CD4-positive, CD25-positive, alpha-beta regulatory T cell (primary cell): ENCODE data around the gene VPS13D. TPM values are rescaled to one million over a fixed set of nuclear protein-coding genes. Genes with fewer than 3 reads are reported as not detected.
"Not testable (repeated sequence)": the region's sequence is repeated elsewhere in the genome, so short reads cannot be mapped to it uniquely, and the experiment has no call there.

Experiments
- ATAC-seq, 2 donors: fragments of 150-1000 bp; cut with Tn5 transposase; one replicate each; pipeline ENCODE4 v1.10.0; 2021; ENCODE audit warnings: low read depth in 2 of 2, moderate number of reproducible peaks in 2 of 2, moderate library complexity in 1 of 2
- DNase-seq, 3 donors: peaks; one replicate each; pipeline versions ENCODE4 v3.0.0 to v3.0.0-alpha.2; 2012 to 2022; ENCODE audit warnings: mixed read lengths in 1 of 3
- H3K27ac ChIP-seq: one replicate; pipeline ENCODE4 v1.7.0; 2013; ENCODE audit warnings: mild to moderate bottlenecking, low read length; ENCODE audit not compliant: insufficient read depth, poor library complexity, severe bottlenecking
- H3K27me3 ChIP-seq: one replicate; pipeline ENCODE4 v1.7.0; 2013; ENCODE audit warnings: low read length; ENCODE audit not compliant: control insufficient read depth, insufficient read depth
- H3K36me3 ChIP-seq: one replicate; pipeline ENCODE4 v1.7.0; 2013; ENCODE audit warnings: mild to moderate bottlenecking, low read length, moderate library complexity; ENCODE audit not compliant: control insufficient read depth, insufficient read depth
- H3K4me1 ChIP-seq: 2 replicates; pipeline ENCODE4 v1.7.0; 2013; ENCODE audit warnings: mild to moderate bottlenecking, low read length; ENCODE audit not compliant: insufficient read depth, control insufficient read depth, poor library complexity, severe bottlenecking
- H3K4me3 ChIP-seq: one replicate; pipeline ENCODE4 v1.7.0; 2013; ENCODE audit warnings: low read depth, mild to moderate bottlenecking, low read length, moderate library complexity
- H3K9me3 ChIP-seq, 2 experiments: 1 replicate in 1 of 2; 2 replicates in 1 of 2; pipeline ENCODE4 v1.7.0; 2013; ENCODE audit warnings: low read length in 2 of 2, mild to moderate bottlenecking in 1 of 2, moderate library complexity in 1 of 2; ENCODE audit not compliant: control insufficient read depth in 2 of 2
- H3K27ac Mint-ChIP-seq, 3 donors: one replicate each; pipeline ENCODE4 v1.8.0; 2020 to 2022; ENCODE audit warnings: mild to moderate bottlenecking in 3 of 3, mixed read lengths in 3 of 3, moderate library complexity in 2 of 3
- H3K27me3 Mint-ChIP-seq: one replicate; pipeline ENCODE4 v1.8.0; 2022; ENCODE audit warnings: mild to moderate bottlenecking, mixed read lengths
- H3K36me3 Mint-ChIP-seq: one replicate; pipeline ENCODE4 v1.8.0; 2020; ENCODE audit warnings: mixed read lengths
- H3K4me1 Mint-ChIP-seq, 4 donors: one replicate each; pipeline ENCODE4 v1.8.0; 2020 to 2022; ENCODE audit warnings: mixed read lengths in 4 of 4, mild to moderate bottlenecking in 1 of 4
- H3K4me3 Mint-ChIP-seq, 4 donors: one replicate each; pipeline ENCODE4 v1.8.0; 2020 to 2022; ENCODE audit warnings: mild to moderate bottlenecking in 4 of 4, mixed read lengths in 4 of 4, moderate library complexity in 3 of 4
- H3K9me3 Mint-ChIP-seq, 7 donors: one replicate each; pipeline ENCODE4 v1.8.0; 2020 to 2022; ENCODE audit warnings: mixed read lengths in 7 of 7, mild to moderate bottlenecking in 3 of 7, moderate library complexity in 2 of 7
- polyA plus RNA-seq, 4 donors: library from polyadenylated mRNA; unstranded; fragments of 300-500 nt; fragmentation: Illumina TruSeq; gene quantifications; one replicate each; pipeline ENCODE4 v1.2.3, GENCODE V29; 2021
- total RNA-seq: library from RNA; stranded (reverse); gene quantifications from one replicate; pipeline ENCODE4 v1.2.3, GENCODE V29; 2022

The VPS13D gene
- total and polyA plus RNA-seq, 5 donors from 2014 or later: 8.1 to 96.0 (median 10.3) TPM

GRCh38 chr1:12467570-12468286 is 237.9 kb downstream of the VPS13D start:
- H3K9me3 ChIP-seq: no peaks in the 10 kb centered on the region
- H3K27me3 ChIP-seq: no peaks in the 10 kb centered on the region
- peaks cover 12 to 31% (median 20%) of the 10 kb centered on the region in 4 donors for H3K4me1 Mint-ChIP-seq
- no peaks in the 10 kb centered on the region for H3K9me3 Mint-ChIP-seq
- DNase-seq: no peak
- peaks cover 14% of the 10 kb centered on the region for H3K4me1 ChIP-seq
- H3K4me3 ChIP-seq: no peak overlapping the region
- ATAC-seq: no peak
- H3K27me3 Mint-ChIP-seq: no peaks in the 10 kb centered on the region
- H3K4me3 Mint-ChIP-seq: no peak overlapping the region
- peaks cover 28% of the 10 kb centered on the region for H3K36me3 ChIP-seq
- peaks cover 40% of the 10 kb centered on the region for H3K36me3 Mint-ChIP-seq
- H3K27ac ChIP-seq: no peak overlapping the region
- peak overlapping the region in 2 of 3 donors; percentile 27 to 89 for H3K27ac Mint-ChIP-seq

GRCh38 chr1:12468323-12468722 is 238.5 kb downstream of the VPS13D start:
- DNase-seq (no peak), ATAC-seq (no peak)
- Histone ChIP-seq H3K4me1 (peaks cover 20% of the 10 kb centered on the region), H3K4me3 (no peak overlapping the region), H3K36me3 (peaks cover 25% of the 10 kb centered on the region), H3K9me3 (no peaks in the 10 kb centered on the region), H3K27me3 (no peaks in the 10 kb centered on the region), H3K27ac (no peak overlapping the region)
- Mint-ChIP-seq H3K27ac (no peak overlapping the region), H3K9me3 (no peaks in the 10 kb centered on the region), H3K27me3 (no peaks in the 10 kb centered on the region), H3K4me3 (no peak overlapping the region), H3K4me1 (peaks cover 18 to 35% (median 26%) of the 10 kb centered on the region in 4 donors), H3K36me3 (peaks cover 34% of the 10 kb centered on the region)

GRCh38 chr1:12469493-12469892 is 239.7 kb downstream of the VPS13D start:
- Mint-ChIP-seq H3K4me3 (no peak overlapping the region), H3K4me1 (peaks cover 22 to 47% (median 35%) of the 10 kb centered on the region in 4 donors), H3K27me3 (no peaks in the 10 kb centered on the region), H3K9me3 (no peaks in the 10 kb centered on the region), H3K36me3 (peaks cover 27% of the 10 kb centered on the region), H3K27ac (peak overlapping the region in 1 of 3 donors; percentile 8)
- H3K4me1 ChIP-seq: peaks cover 28% of the 10 kb centered on the region
- H3K27ac ChIP-seq: no peak overlapping the region
- DNase-seq (no peak), ATAC-seq (no peak)
- no peak overlapping the region for H3K4me3 ChIP-seq
- H3K36me3 ChIP-seq: peaks cover 18% of the 10 kb centered on the region
- H3K27me3 ChIP-seq: no peaks in the 10 kb centered on the region
- no peaks in the 10 kb centered on the region for H3K9me3 ChIP-seq

- no peaks in the 10 kb centered on the region for H3K9me3 Mint-ChIP-seq
- H3K4me3 Mint-ChIP-seq: no peak overlapping the region
- H3K27me3 Mint-ChIP-seq: no peaks in the 10 kb centered on the region
- DNase-seq (no peak), ATAC-seq (no peak)
- H3K4me3 ChIP-seq: no peak overlapping the region
- no peak overlapping the region for H3K27ac ChIP-seq
- H3K27me3 ChIP-seq: no peaks in the 10 kb centered on the region
- peak overlapping the region in 1 of 3 donors; percentile 8 for H3K27ac Mint-ChIP-seq
- peaks cover 22 to 52% (median 38%) of the 10 kb centered on the region in 4 donors for H3K4me1 Mint-ChIP-seq
- H3K36me3 Mint-ChIP-seq: peaks cover 22% of the 10 kb centered on the region
- H3K36me3 ChIP-seq: peaks cover 15% of the 10 kb centered on the region
- H3K4me1 ChIP-seq: peaks cover 31% of the 10 kb centered on the region
- no peaks in the 10 kb centered on the region for H3K9me3 ChIP-seq
Observed at GRCh38 chr1:12469990-12470389, 240.2 kb downstream of the VPS13D start.

- not testable (repeated sequence) for H3K27ac ChIP-seq, H3K9me3 Mint-ChIP-seq, H3K4me3 ChIP-seq, H3K27me3 Mint-ChIP-seq, H3K9me3 ChIP-seq, DNase-seq, ATAC-seq, H3K27me3 ChIP-seq
- Mint-ChIP-seq H3K27ac (peak overlapping the region in 2 of 3 donors; percentile 62 to 95), H3K4me3 (peak overlapping the region in 1 of 4 donors; percentile 41), H3K36me3 (peaks cover 15% of the 10 kb centered on the region), H3K4me1 (peaks cover 26 to 59% (median 46%) of the 10 kb centered on the region in 4 donors)
- Histone ChIP-seq H3K4me1 (peaks cover 40% of the 10 kb centered on the region), H3K36me3 (peaks cover 11% of the 10 kb centered on the region)
Observed at GRCh38 chr1:12470916-12471315, 241.1 kb downstream of the VPS13D start.

- DNase-seq: no peak
- no peaks in the 10 kb centered on the region for H3K9me3 Mint-ChIP-seq
- Histone ChIP-seq H3K27ac (peak overlapping the region; percentile 64), H3K9me3 (no peaks in the 10 kb centered on the region), H3K4me1 (peaks cover 41% of the 10 kb centered on the region), H3K27me3 (no peaks in the 10 kb centered on the region), H3K36me3 (peaks cover 15% of the 10 kb centered on the region), H3K4me3 (peak overlapping the region; percentile 68)
- H3K36me3 Mint-ChIP-seq: peaks cover 17% of the 10 kb centered on the region
- H3K4me3 Mint-ChIP-seq: peak overlapping the region; percentile 72 to 79 (median 76)
- peak overlapping the region; percentile 94 to 98 (median 95) for H3K27ac Mint-ChIP-seq
- peaks cover 30 to 71% (median 52%) of the 10 kb centered on the region in 4 donors for H3K4me1 Mint-ChIP-seq
- no peaks in the 10 kb centered on the region for H3K27me3 Mint-ChIP-seq
- no peak for ATAC-seq
Observed at GRCh38 chr1:12472156-12472797, 242.4 kb downstream of the VPS13D start.

- Mint-ChIP-seq H3K27ac (peak overlapping the region; percentile 94 to 98 (median 95)), H3K36me3 (peaks cover 19% of the 10 kb centered on the region), H3K4me3 (peak overlapping the region; percentile 72 to 79 (median 76)), H3K9me3 (no peaks in the 10 kb centered on the region), H3K4me1 (peaks cover 30 to 74% (median 52%) of the 10 kb centered on the region in 4 donors), H3K27me3 (no peaks in the 10 kb centered on the region)
- H3K36me3 ChIP-seq: peaks cover 14% of the 10 kb centered on the region
- ATAC-seq: peak; percentile 77 to 82
- H3K4me1 ChIP-seq: peaks cover 42% of the 10 kb centered on the region
- peak overlapping the region; percentile 64 for H3K27ac ChIP-seq
- DNase-seq: peak in 2 of 3 donors; percentile 44 to 85
- peak overlapping the region; percentile 68 for H3K4me3 ChIP-seq
- no peaks in the 10 kb centered on the region for H3K9me3 ChIP-seq
- H3K27me3 ChIP-seq: no peaks in the 10 kb centered on the region
Observed at GRCh38 chr1:12472798-12473551, 243.1 kb downstream of the VPS13D start.
